ENCODE data around the gene PLA2R1.

PLA2R1 gene

GRCh38 chr2:160014227-160014626 lies 48.2 kb downstream of the PLA2R1 start:
- Histone ChIP-seq H3K9me3 (ENCODE audit: insufficient read depth, low read length) (no peaks in the 10 kb centered on the region), H3K27me3 (ENCODE audit: low read length) (no peaks in the 10 kb centered on the region), H3K79me2 (ENCODE audit: insufficient read depth, low read length) (no peaks in the 10 kb centered on the region), H3K36me3 (ENCODE audit: low read length) (no peaks in the 10 kb centered on the region), H3F3A (ENCODE audit: insufficient read depth) (no peaks in the 10 kb centered on the region), H3K27ac (ENCODE audit: low read depth, low read length) (no peak overlapping the region), H3K4me2 (ENCODE audit: low read depth, low read length, poor library complexity, severe bottlenecking) (no peak overlapping the region), H4K20me1 (ENCODE audit: low read depth, low read length) (no peaks in the 10 kb centered on the region), H3K4me3 (ENCODE audit: insufficient read depth, low read length, poor library complexity, severe bottlenecking) (no peak overlapping the region), H3K9me2 (replicated peaks; ENCODE audit: insufficient read depth, low read length) (no peaks in the 10 kb centered on the region), H2AFZ (ENCODE audit: low read depth, low read length, severe bottlenecking) (no peak overlapping the region), H3K9ac (ENCODE audit: low read length) (no peak overlapping the region)
- TF ChIP-seq, protein P1, sequence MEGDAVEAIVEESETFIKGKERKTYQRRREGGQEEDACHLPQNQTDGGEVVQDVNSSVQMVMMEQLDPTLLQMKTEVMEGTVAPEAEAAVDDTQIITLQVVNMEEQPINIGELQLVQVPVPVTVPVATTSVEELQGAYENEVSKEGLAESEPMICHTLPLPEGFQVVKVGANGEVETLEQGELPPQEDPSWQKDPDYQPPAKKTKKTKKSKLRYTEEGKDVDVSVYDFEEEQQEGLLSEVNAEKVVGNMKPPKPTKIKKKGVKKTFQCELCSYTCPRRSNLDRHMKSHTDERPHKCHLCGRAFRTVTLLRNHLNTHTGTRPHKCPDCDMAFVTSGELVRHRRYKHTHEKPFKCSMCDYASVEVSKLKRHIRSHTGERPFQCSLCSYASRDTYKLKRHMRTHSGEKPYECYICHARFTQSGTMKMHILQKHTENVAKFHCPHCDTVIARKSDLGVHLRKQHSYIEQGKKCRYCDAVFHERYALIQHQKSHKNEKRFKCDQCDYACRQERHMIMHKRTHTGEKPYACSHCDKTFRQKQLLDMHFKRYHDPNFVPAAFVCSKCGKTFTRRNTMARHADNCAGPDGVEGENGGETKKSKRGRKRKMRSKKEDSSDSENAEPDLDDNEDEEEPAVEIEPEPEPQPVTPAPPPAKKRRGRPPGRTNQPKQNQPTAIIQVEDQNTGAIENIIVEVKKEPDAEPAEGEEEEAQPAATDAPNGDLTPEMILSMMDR (IDR thresholded peaks at IDR 0.05; ENCODE audit: insufficient read depth, low read length, poor library complexity, severe bottlenecking): no peak
- no peak for TF ChIP-seq EZH2phosphoT487 (conservative IDR thresholded peaks at IDR 0.05; ENCODE audit: low read length)

DNA sequence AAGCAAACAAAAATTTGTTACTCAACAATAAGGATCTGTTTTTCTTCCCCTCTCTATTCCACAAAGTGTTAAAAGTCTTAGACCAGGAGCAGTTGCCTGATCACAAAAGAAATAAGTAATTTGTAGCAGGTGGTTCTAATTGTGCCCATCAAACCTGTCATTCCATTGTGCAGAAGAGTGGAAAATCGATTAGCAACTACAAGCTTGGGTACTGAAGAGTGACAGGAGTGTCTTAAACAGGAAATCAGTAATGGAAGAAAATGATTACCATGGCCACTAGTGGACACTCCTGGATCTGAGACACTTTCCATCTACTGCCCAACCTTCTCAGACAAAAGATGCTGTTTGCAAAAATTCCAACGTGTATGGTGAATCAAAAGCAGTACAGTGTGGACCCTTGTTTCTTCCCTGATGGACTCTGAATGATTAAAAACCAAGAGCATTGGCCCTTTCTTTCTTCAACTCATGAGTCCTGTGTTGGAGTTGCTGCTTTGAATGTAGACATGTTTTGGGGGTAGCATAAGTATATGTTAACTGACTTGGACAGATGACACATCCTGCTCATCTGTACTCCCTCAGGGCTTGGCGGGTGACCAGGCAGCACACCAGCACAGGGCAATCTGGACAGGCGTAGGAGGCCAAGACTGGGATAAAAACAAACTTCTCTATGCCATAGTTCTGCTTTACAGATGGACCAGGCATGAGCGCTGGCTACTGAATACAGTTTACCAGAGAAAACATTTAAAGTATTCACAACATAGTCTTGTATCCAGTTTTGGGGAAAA lies 51.9 kb downstream of the PLA2R1 start:
- H4K20me1 ChIP-seq (ENCODE audit: low read depth, low read length): no peaks in the 10 kb centered on the region
- H2AFZ ChIP-seq (ENCODE audit: low read depth, low read length, severe bottlenecking): no peak overlapping the region
- H3F3A ChIP-seq (ENCODE audit: insufficient read depth): no peaks in the 10 kb centered on the region
- no peaks in the 10 kb centered on the region for H3K9me3 ChIP-seq (ENCODE audit: insufficient read depth, low read length)
- no peaks in the 10 kb centered on the region for H3K27me3 ChIP-seq (ENCODE audit: low read length)
- H3K27ac ChIP-seq (ENCODE audit: low read depth, low read length): no peak overlapping the region
- no peak overlapping the region for H3K9ac ChIP-seq (ENCODE audit: low read length)
- no peaks in the 10 kb centered on the region for H3K79me2 ChIP-seq (ENCODE audit: insufficient read depth, low read length)
- no peak overlapping the region for H3K4me3 ChIP-seq (ENCODE audit: insufficient read depth, low read length, poor library complexity, severe bottlenecking)
- H3K36me3 ChIP-seq (ENCODE audit: low read length): no peaks in the 10 kb centered on the region
- no peaks in the 10 kb centered on the region for H3K9me2 ChIP-seq (replicated peaks; ENCODE audit: insufficient read depth, low read length)
- no peak for TF ChIP-seq EZH2phosphoT487 (conservative IDR thresholded peaks at IDR 0.05; ENCODE audit: low read length)
- TF ChIP-seq, protein P1 (IDR thresholded peaks at IDR 0.05; ENCODE audit: insufficient read depth, low read length, poor library complexity, severe bottlenecking): no peak
- H3K4me2 ChIP-seq (ENCODE audit: low read depth, low read length, poor library complexity, severe bottlenecking): no peak overlapping the region

GRCh38 chr2:160007111-160007510 lies 55.3 kb downstream of the PLA2R1 start:
- no peaks in the 10 kb centered on the region for H3K36me3 ChIP-seq (ENCODE audit: low read length)
- H3K9me2 ChIP-seq (replicated peaks; ENCODE audit: insufficient read depth, low read length): no peaks in the 10 kb centered on the region
- TF ChIP-seq EZH2phosphoT487 (conservative IDR thresholded peaks at IDR 0.05; ENCODE audit: low read length): no peak
- TF ChIP-seq, protein P1 (IDR thresholded peaks at IDR 0.05; ENCODE audit: insufficient read depth, low read length, poor library complexity, severe bottlenecking): no peak
- H3F3A ChIP-seq (ENCODE audit: insufficient read depth): no peaks in the 10 kb centered on the region
- no peaks in the 10 kb centered on the region for H3K79me2 ChIP-seq (ENCODE audit: insufficient read depth, low read length)
- H3K4me3 ChIP-seq (ENCODE audit: insufficient read depth, low read length, poor library complexity, severe bottlenecking): no peak overlapping the region
- no peaks in the 10 kb centered on the region for H4K20me1 ChIP-seq (ENCODE audit: low read depth, low read length)
- no peak overlapping the region for H2AFZ ChIP-seq (ENCODE audit: low read depth, low read length, severe bottlenecking)
- no peaks in the 10 kb centered on the region for H3K9me3 ChIP-seq (ENCODE audit: insufficient read depth, low read length)
- H3K27ac ChIP-seq (ENCODE audit: low read depth, low read length): no peak overlapping the region
- H3K4me2 ChIP-seq (ENCODE audit: low read depth, low read length, poor library complexity, severe bottlenecking): no peak overlapping the region
- no peak overlapping the region for H3K9ac ChIP-seq (ENCODE audit: low read length)
- H3K27me3 ChIP-seq (ENCODE audit: low read length): no peaks in the 10 kb centered on the region
